CD4-positive, alpha-beta T cell treated with Interleukin-15 for 1 hour (primary cell): ENCODE data around the gene SMAD5.

Source experiments
- DNase-seq: peaks from one replicate; pipeline ENCODE4 v3.0.0-alpha.2; 2020

Gene SMAD5

GRCh38 chr5:136132557-136133221 lies at the start of gene SMAD5:
TSS of gene SMAD5 (plus strand) at chr5:136132845. CDS start at chr5:136153761, 20,916 bp downstream.
- peak; percentile 89 for DNase-seq

DNA sequence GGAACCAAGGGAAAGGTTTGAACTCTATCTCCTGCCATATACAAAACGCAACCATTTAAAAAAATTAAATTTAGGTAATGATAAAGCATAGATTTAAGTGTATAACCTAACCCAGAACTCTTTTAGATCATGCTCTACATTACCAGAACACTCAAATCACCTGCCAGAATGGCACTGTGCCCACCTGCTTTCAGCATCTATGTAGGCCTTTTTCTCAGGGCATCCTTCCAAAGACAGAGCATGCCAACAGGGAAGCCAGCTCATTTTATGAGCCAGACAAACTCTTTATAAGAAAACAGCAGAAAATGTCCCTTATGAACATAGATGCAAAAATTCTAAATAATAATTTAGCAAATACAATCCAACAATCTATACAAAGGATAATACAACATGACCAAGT lies 47.9 kb upstream of the SMAD5 start:
- no peak for DNase-seq

DNA sequence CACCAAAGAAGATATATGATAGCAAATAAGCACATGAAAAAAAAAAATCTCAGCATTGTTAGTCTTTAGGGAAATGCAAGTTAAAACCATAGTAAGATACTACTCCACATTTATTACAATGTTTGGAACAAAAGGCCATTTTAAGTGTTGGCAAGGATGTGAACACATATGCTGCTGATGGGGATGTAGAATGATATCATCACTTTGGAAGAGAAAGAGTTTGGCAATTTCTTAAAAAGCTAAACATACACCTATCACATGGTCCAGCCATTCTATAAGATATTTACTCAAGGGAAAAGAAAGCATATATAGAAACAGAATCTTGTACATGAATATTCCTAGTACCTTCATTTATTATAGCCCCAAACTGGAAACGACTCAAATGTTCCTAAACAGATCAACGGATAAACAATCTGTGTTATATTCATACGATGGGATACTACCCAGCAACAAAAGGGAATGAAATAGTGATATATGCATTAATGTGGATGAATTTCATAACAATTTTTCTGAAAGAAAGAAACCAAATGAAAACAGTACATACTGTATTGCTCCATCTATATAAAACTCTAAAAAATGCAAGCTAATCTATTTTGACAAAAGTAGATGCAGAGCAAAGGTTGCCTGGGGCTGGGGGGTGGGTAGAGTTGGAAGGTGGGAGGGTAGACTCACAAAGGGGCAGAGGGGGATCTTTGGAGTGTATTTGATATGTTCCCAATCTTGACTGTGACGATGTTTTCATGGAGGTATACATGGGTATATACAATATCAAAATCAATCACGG lies 45.7 kb upstream of the SMAD5 start:
- no peak for DNase-seq

DNA sequence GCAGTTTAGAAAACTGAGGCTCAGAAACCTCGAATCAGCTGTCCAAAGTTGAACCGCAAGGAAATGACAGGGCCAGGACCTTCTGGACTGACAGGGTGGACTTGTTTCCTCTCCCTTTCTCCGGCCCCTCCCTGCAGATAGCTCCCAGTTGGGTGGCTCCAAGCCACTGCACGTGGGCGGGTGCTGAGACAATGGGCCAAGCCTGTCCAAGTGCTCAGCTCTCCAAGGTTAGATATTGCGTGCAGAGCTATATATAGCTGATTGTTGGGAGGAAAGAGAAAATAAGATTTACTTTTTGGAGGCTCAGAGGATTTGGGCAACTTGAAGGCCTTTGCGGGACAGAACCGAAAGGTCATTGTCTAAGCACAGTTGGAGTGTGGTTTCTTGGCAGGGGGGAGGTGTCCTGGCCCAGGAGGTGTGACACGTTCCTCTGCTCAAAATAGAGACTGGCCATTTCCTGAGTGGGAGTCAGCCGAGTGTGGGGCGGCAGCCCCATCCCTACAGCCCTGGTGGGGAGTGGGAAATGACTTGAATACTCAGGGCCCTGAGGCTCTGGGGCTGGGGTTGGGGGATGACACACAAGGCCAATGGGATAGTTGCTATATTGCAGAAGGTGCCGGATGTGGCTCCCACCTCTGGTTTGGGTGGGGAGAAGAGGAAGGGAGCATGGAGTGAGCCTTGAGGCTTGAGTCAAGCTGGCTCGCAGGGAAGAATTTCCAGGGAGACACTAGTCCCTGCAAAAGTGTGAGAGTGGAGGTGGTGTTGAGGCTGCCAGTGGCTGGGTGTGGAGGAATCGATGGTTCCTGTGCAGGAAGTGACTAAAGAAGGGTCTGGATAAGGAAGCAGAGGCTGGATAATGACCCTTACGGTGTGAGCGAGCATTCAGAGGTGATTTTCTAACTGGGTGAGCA lies 44.4 kb upstream of the SMAD5 start:
- no peak for DNase-seq

DNA sequence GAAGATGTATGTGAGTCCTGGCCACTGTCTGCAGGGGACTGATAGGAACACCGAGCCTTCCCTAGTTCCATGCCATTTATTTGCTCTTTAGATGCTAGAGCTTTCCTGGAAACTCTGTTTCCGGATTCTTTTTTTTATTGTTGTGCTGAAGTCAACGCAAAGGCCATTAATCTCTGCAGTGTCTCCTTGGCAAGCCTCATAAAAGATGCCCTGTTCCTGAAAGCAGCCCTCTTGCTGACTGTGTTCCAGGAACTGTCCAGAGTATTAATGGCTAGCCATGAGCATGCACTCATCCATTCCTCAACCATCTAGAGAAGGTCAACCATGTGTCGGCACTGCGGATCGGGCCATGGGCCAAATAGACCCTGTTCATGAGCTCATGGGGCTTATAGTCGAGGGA lies 42.9 kb upstream of the SMAD5 start:
- no peak for DNase-seq

DNA sequence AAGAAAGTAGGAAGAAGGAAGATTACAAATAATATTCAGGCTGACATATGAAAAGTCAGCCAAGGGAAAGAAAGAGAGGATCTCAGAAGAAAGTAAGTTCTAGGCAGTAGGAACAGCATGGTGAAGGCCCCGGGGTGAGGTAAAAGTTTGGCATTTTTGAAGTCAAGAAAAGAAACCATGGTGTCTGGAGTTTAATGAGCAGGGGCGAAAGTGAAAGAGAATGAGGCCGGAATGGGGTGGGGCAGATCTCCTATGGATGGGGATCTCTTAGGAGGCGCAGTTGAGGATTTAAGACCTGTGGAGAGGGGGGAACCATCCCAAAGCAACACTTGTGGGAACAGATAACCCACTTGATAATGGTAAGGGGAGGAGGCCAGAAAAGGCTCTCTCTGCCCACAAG lies 42.3 kb upstream of the SMAD5 start:
- no peak for DNase-seq

DNA sequence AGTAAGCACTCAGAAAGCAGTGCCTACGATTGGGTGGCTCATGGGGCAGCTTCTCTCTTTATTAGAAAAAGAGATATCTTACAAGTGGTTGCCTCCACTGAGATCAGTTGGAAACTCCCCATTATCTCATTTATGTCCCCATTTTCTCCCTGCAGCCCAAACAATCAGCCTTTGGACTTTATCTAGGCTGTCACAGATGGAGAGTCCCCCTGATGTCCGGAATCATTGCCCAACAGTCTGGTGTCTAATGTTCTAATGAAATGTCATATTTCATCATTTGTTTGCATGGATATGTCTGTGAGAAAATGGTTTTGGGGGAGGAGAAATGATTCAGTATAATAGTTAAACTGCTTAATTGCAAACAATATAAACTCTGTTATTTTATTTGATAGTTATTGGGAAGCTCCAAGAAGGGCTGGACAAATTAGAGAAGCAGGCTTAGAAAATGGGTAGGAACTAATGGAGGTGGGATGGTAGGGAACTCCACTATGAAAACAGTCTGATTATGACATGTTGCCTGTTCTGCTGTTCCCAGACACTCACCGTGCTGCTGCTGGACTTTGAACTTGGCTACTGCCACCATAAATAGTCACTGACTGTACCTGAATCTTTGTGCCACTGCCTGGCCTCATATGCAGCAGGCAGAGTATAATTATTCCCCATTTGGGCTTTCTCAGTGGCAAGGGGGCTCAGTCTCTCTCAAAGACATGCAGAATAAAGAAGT lies 38.3 kb upstream of the SMAD5 start:
- no peak for DNase-seq

DNA sequence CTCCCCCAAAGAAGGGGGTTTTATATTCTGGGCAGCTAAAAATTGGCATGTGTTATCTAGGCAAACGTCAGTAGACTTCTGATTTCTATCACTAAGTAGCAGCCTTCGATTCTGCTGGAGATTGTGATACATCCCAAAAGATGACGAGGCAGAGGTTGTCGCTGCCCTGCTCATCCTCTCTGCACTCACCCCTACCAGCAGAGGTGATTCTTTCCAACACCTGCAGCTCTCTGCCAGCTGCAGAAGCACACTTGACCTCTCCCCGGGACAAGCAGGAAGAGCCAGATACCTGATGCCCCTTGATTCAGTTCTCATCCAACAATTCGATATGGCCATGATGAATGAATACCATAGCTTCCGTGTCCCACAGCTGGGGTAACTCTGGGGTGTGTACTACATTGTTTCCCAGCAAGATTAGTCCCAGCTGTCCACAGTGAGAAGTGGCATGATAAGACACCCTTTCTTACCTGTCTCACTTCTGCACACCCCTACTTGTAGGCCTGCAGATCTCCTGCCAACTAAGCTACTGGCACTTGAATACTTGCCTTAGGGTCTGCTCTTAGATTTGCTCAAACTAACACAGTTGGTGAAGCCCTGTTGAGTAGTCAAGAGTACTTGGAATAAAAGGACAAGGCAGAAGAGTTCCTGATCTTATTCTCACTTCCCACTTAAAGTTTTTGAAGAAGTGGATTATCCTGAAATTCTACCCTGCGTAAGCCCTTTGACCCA lies 37.6 kb upstream of the SMAD5 start:
- no peak for DNase-seq

DNA sequence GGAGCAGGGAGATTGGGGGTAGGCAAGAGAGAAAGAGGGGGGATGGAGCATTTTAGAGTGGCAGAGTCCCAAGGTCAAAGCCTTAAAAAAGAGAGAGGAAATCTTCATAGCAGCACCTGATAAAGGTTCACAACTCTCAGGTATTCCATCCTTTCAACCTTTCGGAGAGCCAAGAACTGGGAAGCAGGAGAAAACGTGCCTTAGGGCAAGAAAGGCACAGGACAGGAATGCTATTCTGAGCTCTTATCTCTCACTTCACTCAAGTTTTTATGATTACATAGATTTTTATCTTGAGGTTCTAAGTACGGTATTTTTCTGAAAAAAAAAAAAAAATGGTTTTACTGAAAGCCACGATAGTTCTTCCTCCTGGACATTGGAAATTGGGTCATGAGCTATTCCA lies 34.5 kb upstream of the SMAD5 start:
- no peak for DNase-seq

- DNase-seq = no peak
Observed at GRCh38 chr5:136099870-136100269, 32.8 kb upstream of the SMAD5 start.

GRCh38 chr5:136101884-136102283 lies 30.8 kb upstream of the SMAD5 start:
- no peak for DNase-seq

DNA sequence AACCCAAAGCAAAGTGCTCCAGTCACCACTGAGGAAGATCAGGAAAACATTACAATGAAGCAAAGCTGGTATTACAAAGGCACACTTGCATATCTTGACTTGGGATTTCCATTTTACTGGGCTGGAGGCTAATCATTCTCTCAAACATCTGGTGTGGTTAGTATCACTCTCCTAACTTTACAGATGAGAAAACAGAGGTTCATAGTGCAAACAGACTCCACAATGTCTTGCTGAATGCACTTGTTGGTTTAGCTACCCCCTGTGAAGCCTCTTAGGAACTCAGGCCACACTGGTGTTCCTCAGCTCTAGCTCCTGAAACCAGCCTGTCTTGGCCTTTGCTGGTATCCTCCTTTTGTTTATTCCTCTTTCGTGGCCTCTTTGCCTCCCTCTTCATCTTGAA lies 29.5 kb upstream of the SMAD5 start:
- no peak for DNase-seq

DNA sequence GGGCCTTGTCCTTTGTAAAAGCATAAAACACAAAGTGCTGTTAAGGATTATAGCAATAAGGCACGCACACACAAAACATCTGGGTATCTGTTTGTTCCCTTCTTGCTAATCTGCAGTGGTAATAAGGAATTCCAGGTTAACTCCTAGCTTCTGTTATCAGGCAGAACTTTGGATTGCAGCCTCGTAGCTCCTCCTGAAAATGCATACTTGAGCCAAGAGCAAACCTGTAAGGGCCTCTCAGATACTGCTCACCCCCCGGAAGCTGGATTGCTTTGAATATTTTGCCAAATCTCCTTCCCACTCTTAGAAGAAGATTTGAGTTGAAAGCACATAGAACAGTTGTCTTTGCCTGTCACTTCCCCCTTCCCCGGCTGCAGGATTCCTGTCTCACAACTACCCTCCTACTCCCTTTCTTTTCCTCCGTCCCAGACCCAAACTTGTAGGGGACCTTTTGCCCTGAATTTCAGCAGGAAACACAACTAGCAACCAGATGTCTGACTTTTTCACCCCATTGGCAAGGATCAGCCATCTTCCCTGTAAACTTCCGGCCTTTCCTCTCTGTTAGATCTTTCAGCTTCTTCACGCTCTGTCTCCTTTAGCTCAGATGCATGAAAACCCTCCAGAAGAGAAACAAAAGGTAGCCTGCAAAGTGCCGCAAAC lies 28.2 kb upstream of the SMAD5 start:
- DNase-seq = no peak

DNA sequence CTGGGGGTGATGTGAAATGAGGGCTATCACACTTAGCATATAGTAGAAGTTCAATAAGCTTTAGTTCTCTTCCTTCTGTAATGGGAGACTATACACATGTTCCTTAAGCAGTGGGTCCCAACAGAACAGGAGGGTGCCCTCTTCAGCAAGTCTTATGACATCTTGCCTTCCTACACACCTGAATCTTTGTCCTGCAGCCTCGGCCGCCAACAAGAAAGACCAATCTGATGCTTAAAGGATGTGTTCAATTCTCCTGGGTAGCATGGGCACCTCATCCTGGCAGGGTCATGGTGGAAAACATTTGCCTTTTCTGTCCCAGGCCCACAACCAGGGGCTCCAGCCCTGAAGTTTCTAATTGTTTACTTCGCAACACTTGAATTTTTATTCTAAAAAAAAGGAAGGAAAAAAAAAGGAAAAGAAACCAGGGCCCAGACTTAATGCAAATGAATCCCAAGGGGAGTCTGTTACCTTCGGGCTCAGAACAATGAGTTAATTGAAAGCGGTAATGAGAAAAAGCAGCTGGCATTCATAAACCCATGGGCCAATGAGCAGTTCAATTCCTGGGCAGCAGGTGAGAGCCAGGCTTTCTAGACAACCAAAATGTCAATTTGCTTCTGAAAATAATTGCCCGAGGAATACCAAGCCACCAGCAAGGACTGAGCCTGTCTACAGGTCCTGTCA lies 26.2 kb upstream of the SMAD5 start:
- no peak for DNase-seq

DNA sequence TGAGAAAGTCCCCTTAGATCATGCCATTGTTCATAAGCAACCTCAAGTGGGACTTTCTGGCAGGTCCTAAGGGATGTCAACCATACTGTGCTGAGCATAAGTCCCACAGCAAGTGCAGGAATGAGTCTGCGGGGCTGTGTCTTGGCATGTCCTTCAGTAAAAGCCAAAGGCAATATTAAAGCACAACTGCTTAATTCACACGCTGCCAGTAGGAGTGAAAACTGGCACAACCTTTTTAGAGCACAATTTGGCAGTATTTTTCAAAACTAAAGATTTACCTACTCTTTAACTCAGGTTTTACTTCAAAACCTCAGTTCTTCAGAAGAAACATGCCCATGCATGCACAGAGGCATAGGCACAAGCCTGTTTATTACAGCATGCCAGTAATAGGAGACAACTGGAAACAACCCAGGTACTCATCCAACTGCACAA lies 24.4 kb upstream of the SMAD5 start:
- DNase-seq = no peak

GRCh38 chr5:136108766-136109165 lies 23.9 kb upstream of the SMAD5 start:
- no peak for DNase-seq

- DNase-seq = no peak
Observed at GRCh38 chr5:136109453-136110135, 23.1 kb upstream of the SMAD5 start.

DNA sequence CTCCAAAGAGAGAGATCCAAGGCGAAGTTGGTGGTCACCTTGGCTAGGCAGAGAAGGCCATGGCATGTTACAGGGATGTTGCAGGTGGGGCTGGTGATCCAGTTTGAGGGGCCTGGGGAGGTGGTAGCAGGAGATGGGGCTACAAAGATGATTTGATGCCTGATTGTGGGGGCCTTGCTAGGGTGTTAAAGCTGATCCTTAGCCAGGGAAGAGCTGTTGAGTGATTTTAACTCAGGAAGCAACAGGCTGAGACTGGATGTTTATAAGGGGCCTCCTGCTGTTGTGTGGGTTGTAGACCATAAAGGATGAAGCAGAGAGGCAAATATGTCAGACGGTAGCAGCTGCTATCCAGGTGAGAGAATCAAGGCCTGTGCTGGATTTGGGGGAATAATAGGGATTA lies 19.0 kb upstream of the SMAD5 start:
- no peak for DNase-seq

DNA sequence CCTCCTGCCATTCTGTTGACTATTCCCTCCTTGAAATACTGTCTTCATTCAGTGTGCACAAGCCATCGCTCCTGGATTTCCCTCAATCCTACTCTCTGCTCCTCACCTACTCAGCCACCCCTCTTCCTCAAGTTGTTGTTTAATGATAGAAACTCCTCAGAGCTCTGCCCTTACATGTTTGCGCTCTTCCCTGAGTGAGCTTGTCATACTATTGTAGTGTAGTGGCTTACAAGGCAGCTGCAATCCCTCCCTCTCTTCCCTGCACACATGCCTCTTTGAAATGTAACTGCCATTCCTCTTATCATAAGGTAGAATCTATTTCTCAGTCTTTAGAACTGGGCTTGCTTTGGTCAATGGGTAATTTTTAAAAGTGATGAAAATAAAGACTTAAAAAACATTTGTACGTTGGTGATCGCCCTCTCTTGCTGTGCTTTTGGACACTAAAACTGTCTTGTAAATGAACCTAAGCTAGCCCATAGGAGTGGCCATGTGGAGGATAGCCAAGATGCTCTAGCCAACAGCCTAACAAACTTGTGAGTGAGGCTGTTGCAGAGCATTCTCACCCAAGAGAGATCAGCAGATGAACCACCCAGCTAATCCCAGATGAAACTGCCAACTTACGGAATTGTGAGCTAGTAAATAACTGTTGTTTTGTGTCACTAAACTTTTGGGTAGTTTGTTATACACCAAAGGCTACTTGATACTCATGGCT lies 18.1 kb upstream of the SMAD5 start:
- no peak for DNase-seq
